Measurements from ENCODE around the gene COA1. TPM values are rescaled to one million over a fixed set of nuclear protein-coding genes. Genes with fewer than 3 reads are reported as not detected.
"Not testable (repeated sequence)": the region's sequence is repeated elsewhere in the genome, so short reads cannot be mapped to it uniquely, and the experiment has no call there.

COA1 gene
- total RNA-seq, 1 experiment from 2014 or later: 65.5 TPM

- intact Hi-C loops (cut with micrococcal nuclease; ENCODE audit: unreplicated experiment): no loop called here
- POLR2A ChIA-PET: no interaction called here
- Histone ChIP-seq H3K4me1 (ENCODE audit: control insufficient read depth, insufficient read depth, low read length) (no peaks in the 10 kb centered on the region), H3K27me3 (ENCODE audit: control insufficient read depth, insufficient read depth, low read length) (no peaks in the 10 kb centered on the region), H3K9me3 (ENCODE audit: control insufficient read depth, insufficient read depth, low read depth, low read length) (peaks cover 20% of the 10 kb centered on the region; the same call in 1 of the 2 replicates), H3K36me3 (ENCODE audit: control insufficient read depth, insufficient read depth, low read length) (no peaks in the 10 kb centered on the region), H3K4me3 (ENCODE audit: low read depth in 2 of 2, low read length in 2 of 2) (no peak overlapping the region), H3K27ac (ENCODE audit: low read length) (no peak overlapping the region; the same call in 1 of the 2 replicates)
- in situ Hi-C loops (cut with HindIII; ENCODE audit: low pct_unique_long_range_greater_than_20kb, low sequenced_read_pairs): no loop called here
- DNase-seq (ENCODE audit: low read depth, low spot score): peak; percentile 92
- ATAC-seq: peak; percentile 94
- CTCF ChIA-PET: no interaction called here
- BruUV-seq (replicated peaks): no TSS peak
- TF ChIP-seq SIN3A (IDR thresholded peaks at IDR 0.05; ENCODE audit: borderline replicate concordance, insufficient read depth, low read depth, low read length) (no peak), POLR2AphosphoS5 (IDR thresholded peaks at IDR 0.05; ENCODE audit: low read depth, low read length) (no peak), CTCF (IDR thresholded peaks at IDR 0.05) (no peak), REST (IDR thresholded peaks at IDR 0.05; ENCODE audit: insufficient read depth in 1 of 2, low read depth in 2 of 2, low read length in 1 of 2) (no peak), TCF7L2 (IDR thresholded peaks at IDR 0.05; ENCODE audit: low read depth, low read length) (no peak)
These were observed 54.5 kb downstream of the COA1 start for GRCh38 chr7:43674559-43675436.

GRCh38 chr7:43673243-43673976 lies 55.9 kb downstream of the COA1 start:
- BruUV-seq (replicated peaks); intact Hi-C loops (cut with micrococcal nuclease; ENCODE audit: unreplicated experiment); H3K27me3 ChIP-seq (ENCODE audit: control insufficient read depth, insufficient read depth, low read length); CTCF ChIA-PET; POLR2A ChIA-PET; H3K36me3 ChIP-seq (ENCODE audit: control insufficient read depth, insufficient read depth, low read length); DNase-seq (ENCODE audit: low read depth, low spot score); H3K4me1 ChIP-seq (ENCODE audit: control insufficient read depth, insufficient read depth, low read length); H3K4me3 ChIP-seq (ENCODE audit: low read depth in 2 of 2, low read length in 2 of 2); ATAC-seq; in situ Hi-C loops (cut with HindIII; ENCODE audit: low pct_unique_long_range_greater_than_20kb, low sequenced_read_pairs); H3K27ac ChIP-seq (ENCODE audit: low read length): not testable (repeated sequence)
- H3K9me3 ChIP-seq (ENCODE audit: control insufficient read depth, insufficient read depth, low read depth, low read length): peaks cover 15% of the 10 kb centered on the region; the same call in 1 of the 2 replicates
